ENCODE data around the gene PGLYRP2. TPM values are rescaled to one million over a fixed set of nuclear protein-coding genes. Genes with fewer than 3 reads are reported as not detected.

The PGLYRP2 gene
- total RNA-seq, 1 donor from 2014 or later = not detected

GRCh38 chr19:15449620-15450527, 29.4 kb downstream of the PGLYRP2 start, which contains the start of gene WIZ:
Gene WIZ (minus strand): TSS chr19:15449956. CDS start chr19:15448307, 1,649 bp downstream.
- peaks cover 26% of the 10 kb centered on the region for H3K27me3 ChIP-seq
- DNase-seq (ENCODE audit: low spot score) = peak; percentile 92
- H3K4me3 ChIP-seq = peak within 1 kb of the TSS; percentile 90
- Mint-ChIP-seq H3K4me3 (peak within 1 kb of the TSS; percentile 85), H3K27me3 (ENCODE audit: insufficient read depth, low read depth) (peaks cover 26% of the 10 kb centered on the region), H3K36me3 (peaks cover 2% of the 10 kb centered on the region), H3K9me3 (no peaks in the 10 kb centered on the region), H3K27ac (peak within 1 kb of the TSS; percentile 47), H3K4me1 (peaks cover 17% of the 10 kb centered on the region)
- peaks cover 7% of the 10 kb centered on the region for H3K4me1 ChIP-seq
- H3K79me2 ChIP-seq (ENCODE audit: low read depth) = no peaks in the 10 kb centered on the region
- peaks cover 13% of the 10 kb centered on the region for H4K20me1 ChIP-seq (ENCODE audit: low read depth)
- no peak within 1 kb of the TSS for H3K9ac ChIP-seq
- H3K27ac ChIP-seq = no peak within 1 kb of the TSS
- peak within 1 kb of the TSS; percentile 100 for H3K4me2 ChIP-seq
- H3F3A ChIP-seq (ENCODE audit: low read depth) = peaks cover 42% of the 10 kb centered on the region
- no peaks in the 10 kb centered on the region for H3K36me3 ChIP-seq
- peak within 1 kb of the TSS; percentile 85 for H2AFZ ChIP-seq (replicated peaks)
- H3K9me3 ChIP-seq (ENCODE audit: low read depth) = no peaks in the 10 kb centered on the region
- no peak for TF ChIP-seq EZH2 (IDR thresholded peaks at IDR 0.05)
- TF ChIP-seq, protein P1, sequence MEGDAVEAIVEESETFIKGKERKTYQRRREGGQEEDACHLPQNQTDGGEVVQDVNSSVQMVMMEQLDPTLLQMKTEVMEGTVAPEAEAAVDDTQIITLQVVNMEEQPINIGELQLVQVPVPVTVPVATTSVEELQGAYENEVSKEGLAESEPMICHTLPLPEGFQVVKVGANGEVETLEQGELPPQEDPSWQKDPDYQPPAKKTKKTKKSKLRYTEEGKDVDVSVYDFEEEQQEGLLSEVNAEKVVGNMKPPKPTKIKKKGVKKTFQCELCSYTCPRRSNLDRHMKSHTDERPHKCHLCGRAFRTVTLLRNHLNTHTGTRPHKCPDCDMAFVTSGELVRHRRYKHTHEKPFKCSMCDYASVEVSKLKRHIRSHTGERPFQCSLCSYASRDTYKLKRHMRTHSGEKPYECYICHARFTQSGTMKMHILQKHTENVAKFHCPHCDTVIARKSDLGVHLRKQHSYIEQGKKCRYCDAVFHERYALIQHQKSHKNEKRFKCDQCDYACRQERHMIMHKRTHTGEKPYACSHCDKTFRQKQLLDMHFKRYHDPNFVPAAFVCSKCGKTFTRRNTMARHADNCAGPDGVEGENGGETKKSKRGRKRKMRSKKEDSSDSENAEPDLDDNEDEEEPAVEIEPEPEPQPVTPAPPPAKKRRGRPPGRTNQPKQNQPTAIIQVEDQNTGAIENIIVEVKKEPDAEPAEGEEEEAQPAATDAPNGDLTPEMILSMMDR (IDR thresholded peaks at IDR 0.05) = no peak
- no peak for TF ChIP-seq EZH2phosphoT487 (IDR thresholded peaks at IDR 0.05)

DNA sequence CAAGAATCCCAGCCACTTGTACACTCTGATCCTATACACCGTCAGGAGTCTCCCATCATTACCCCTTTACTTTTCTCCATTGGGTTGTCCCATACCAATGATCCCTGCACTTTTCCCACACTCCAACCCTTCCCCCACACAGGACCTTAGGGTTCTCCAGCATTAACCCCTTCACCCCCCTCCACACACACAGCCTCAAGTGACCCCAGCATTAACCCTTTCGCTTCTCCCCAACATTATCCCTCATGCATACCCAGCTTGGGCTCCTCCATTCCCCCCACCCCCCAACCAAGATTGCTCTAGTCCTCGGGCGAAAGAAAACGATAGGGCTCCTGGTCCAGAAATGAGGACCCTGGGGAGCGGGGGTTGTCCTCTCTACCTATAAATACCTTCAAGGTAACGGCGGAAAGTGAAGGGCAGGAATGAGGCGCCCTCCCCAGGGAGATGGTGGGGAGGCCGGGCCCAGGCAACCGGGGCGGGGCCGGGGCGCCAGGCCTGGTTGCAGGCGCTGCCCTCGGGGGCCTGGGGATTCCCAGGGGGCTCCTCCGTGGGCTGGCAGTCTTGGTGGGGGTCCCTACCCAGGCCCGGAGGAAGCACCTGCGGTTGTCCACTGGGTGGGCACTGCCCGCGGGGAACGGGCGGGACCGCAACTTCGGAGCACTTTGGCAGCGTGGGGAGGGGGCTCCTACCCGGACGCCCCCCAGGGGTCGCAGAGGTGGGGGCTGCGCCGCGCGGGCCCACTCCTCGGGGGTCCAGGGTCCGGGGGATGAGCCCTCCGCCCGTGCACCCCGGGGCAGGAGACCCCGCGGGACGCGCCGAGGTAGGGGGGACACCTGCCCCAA, 30.3 kb downstream of the PGLYRP2 start:
- no peaks in the 10 kb centered on the region for H3K9me3 Mint-ChIP-seq
- H3K79me2 ChIP-seq (ENCODE audit: low read depth) = no peaks in the 10 kb centered on the region
- H3K9me3 ChIP-seq (ENCODE audit: low read depth) = no peaks in the 10 kb centered on the region
- peaks cover 8% of the 10 kb centered on the region for H4K20me1 ChIP-seq (ENCODE audit: low read depth)
- DNase-seq (ENCODE audit: low spot score) = peak; percentile 42
- peaks cover 17% of the 10 kb centered on the region for H3K27me3 ChIP-seq
- peak overlapping the region; percentile 100 for H3K4me2 ChIP-seq
- no peak overlapping the region for H3K9ac ChIP-seq
- H3K4me1 ChIP-seq = peaks cover 7% of the 10 kb centered on the region
- no peaks in the 10 kb centered on the region for H3K36me3 ChIP-seq
- H3K27ac Mint-ChIP-seq = peak overlapping the region; percentile 47
- peak overlapping the region; percentile 85 for H2AFZ ChIP-seq (replicated peaks)
- H3K27me3 Mint-ChIP-seq (ENCODE audit: insufficient read depth, low read depth) = peaks cover 22% of the 10 kb centered on the region
- TF ChIP-seq EZH2 (IDR thresholded peaks at IDR 0.05) (peak; percentile 43), EZH2phosphoT487 (IDR thresholded peaks at IDR 0.05) (no peak)
- H3K4me1 Mint-ChIP-seq = peaks cover 16% of the 10 kb centered on the region
- peaks cover 2% of the 10 kb centered on the region for H3K36me3 Mint-ChIP-seq
- peaks cover 42% of the 10 kb centered on the region for H3F3A ChIP-seq (ENCODE audit: low read depth)
- H3K27ac ChIP-seq = no peak overlapping the region
- H3K4me3 Mint-ChIP-seq = peak overlapping the region; percentile 85
- peak overlapping the region; percentile 90 for H3K4me3 ChIP-seq

- H3K36me3 Mint-ChIP-seq = peaks cover 2% of the 10 kb centered on the region
- Histone ChIP-seq H2AFZ (replicated peaks) (no peak overlapping the region), H3K9ac (no peak overlapping the region), H3K36me3 (no peaks in the 10 kb centered on the region), H3K79me2 (ENCODE audit: low read depth) (no peaks in the 10 kb centered on the region), H3K4me1 (peaks cover 7% of the 10 kb centered on the region), H3F3A (ENCODE audit: low read depth) (peaks cover 40% of the 10 kb centered on the region), H3K9me3 (ENCODE audit: low read depth) (no peaks in the 10 kb centered on the region), H4K20me1 (ENCODE audit: low read depth) (peaks cover 2% of the 10 kb centered on the region), H3K4me3 (peak overlapping the region; percentile 90), H3K27ac (no peak overlapping the region), H3K4me2 (peak overlapping the region; percentile 100), H3K27me3 (peaks cover 9% of the 10 kb centered on the region)
- H3K4me1 Mint-ChIP-seq = peaks cover 11% of the 10 kb centered on the region
- H3K27me3 Mint-ChIP-seq (ENCODE audit: insufficient read depth, low read depth) = peaks cover 19% of the 10 kb centered on the region
- no peak for DNase-seq (ENCODE audit: low spot score)
- H3K9me3 Mint-ChIP-seq = no peaks in the 10 kb centered on the region
- H3K27ac Mint-ChIP-seq = no peak overlapping the region
- TF ChIP-seq, protein P1 (IDR thresholded peaks at IDR 0.05) = no peak
- TF ChIP-seq EZH2 (IDR thresholded peaks at IDR 0.05) = no peak
- TF ChIP-seq EZH2phosphoT487 (IDR thresholded peaks at IDR 0.05) = no peak
- H3K4me3 Mint-ChIP-seq = peak overlapping the region; percentile 85
These were observed 31.1 kb downstream of the PGLYRP2 start for GRCh38 chr19:15448044-15448777.

Data from neural progenitor cell (in vitro differentiated cells).